Cardiac muscle cell (in vitro differentiated cells and primary cell): ENCODE results near the gene DHX58. TPM values are rescaled to one million over a fixed set of nuclear protein-coding genes. Genes with fewer than 3 reads are reported as not detected.

Experiments
- DNase-seq, 2 donors: peaks; one replicate each; pipeline versions ENCODE4 v3.0.0 to v3.0.0-alpha.2; 2010 to 2017; ENCODE audit warnings: low read depth in 1 of 2, low spot score in 1 of 2
- H3K27ac ChIP-seq: fragments of 200-600 bp; sonication (generic); 2 replicates; pipeline ENCODE4 v1.5.1; 2016
- H3K27me3 ChIP-seq: fragments of 200-600 bp; sonication (generic); 2 replicates; pipeline ENCODE4 v1.6.0; 2016; ENCODE audit warnings: control low read depth
- H3K36me3 ChIP-seq: fragments of 200-600 bp; sonication (generic); 2 replicates; pipeline ENCODE4 v1.5.1; 2016; ENCODE audit warnings: control low read depth
- H3K4me1 ChIP-seq: fragments of 200-600 bp; sonication (generic); 2 replicates; pipeline ENCODE4 v1.8.1; 2017; ENCODE audit warnings: low read depth, mild to moderate bottlenecking, mixed run types
- H3K4me3 ChIP-seq: fragments of 200-600 bp; sonication (generic); 2 replicates; pipeline ENCODE4 v1.5.1; 2016; ENCODE audit warnings: mild to moderate bottlenecking
- H3K9me3 ChIP-seq: fragments of 200-600 bp; sonication (generic); 2 replicates; pipeline ENCODE4 v1.5.1; 2017; ENCODE audit warnings: low read depth, mild to moderate bottlenecking, control low read depth
- polyA plus RNA-seq: library from polyadenylated mRNA; unstranded; fragments of >200 nt; fragmentation: Nextera tagmentation; extraction: Ambion mirVana; gene quantifications from 2 replicates; pipeline ENCODE4 v1.2.1, GENCODE V29; 2016
- total RNA-seq: library from RNA; depleted of rRNA; stranded (reverse); fragments of >200 nt; gene quantifications from 2 replicates; pipeline ENCODE4 v1.2.3, GENCODE V29; 2016
- TF ChIP-seq, protein P1 (sequence below): IDR thresholded peaks from 2 replicates; pipeline ENCODE4 v1.5.1; 2012; ENCODE audit warnings: low read depth, mild to moderate bottlenecking, low read length

DHX58 gene
- total and polyA plus RNA-seq, 2 experiments from 2014 or later, result 0.42 TPM; not detected in 1

GRCh38 chr17:42060231-42060630 is 52.3 kb downstream of the DHX58 start:
- TF ChIP-seq, protein P1, sequence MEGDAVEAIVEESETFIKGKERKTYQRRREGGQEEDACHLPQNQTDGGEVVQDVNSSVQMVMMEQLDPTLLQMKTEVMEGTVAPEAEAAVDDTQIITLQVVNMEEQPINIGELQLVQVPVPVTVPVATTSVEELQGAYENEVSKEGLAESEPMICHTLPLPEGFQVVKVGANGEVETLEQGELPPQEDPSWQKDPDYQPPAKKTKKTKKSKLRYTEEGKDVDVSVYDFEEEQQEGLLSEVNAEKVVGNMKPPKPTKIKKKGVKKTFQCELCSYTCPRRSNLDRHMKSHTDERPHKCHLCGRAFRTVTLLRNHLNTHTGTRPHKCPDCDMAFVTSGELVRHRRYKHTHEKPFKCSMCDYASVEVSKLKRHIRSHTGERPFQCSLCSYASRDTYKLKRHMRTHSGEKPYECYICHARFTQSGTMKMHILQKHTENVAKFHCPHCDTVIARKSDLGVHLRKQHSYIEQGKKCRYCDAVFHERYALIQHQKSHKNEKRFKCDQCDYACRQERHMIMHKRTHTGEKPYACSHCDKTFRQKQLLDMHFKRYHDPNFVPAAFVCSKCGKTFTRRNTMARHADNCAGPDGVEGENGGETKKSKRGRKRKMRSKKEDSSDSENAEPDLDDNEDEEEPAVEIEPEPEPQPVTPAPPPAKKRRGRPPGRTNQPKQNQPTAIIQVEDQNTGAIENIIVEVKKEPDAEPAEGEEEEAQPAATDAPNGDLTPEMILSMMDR, result no peak
- Histone ChIP-seq H3K4me1 (peaks cover 4% of the 10 kb centered on the region), H3K4me3 (no peak overlapping the region), H3K36me3 (no peaks in the 10 kb centered on the region), H3K27ac (no peak overlapping the region), H3K27me3 (no peaks in the 10 kb centered on the region), H3K9me3 (no peaks in the 10 kb centered on the region)
- no peak for DNase-seq

- TF ChIP-seq, protein P1, result no peak
- no peak for DNase-seq
- Histone ChIP-seq H3K4me3 (no peak overlapping the region), H3K27ac (no peak overlapping the region), H3K4me1 (peaks cover 4% of the 10 kb centered on the region), H3K9me3 (no peaks in the 10 kb centered on the region), H3K36me3 (no peaks in the 10 kb centered on the region), H3K27me3 (no peaks in the 10 kb centered on the region)
Observed at GRCh38 chr17:42059815-42060214, 52.7 kb downstream of the DHX58 start.

DNA sequence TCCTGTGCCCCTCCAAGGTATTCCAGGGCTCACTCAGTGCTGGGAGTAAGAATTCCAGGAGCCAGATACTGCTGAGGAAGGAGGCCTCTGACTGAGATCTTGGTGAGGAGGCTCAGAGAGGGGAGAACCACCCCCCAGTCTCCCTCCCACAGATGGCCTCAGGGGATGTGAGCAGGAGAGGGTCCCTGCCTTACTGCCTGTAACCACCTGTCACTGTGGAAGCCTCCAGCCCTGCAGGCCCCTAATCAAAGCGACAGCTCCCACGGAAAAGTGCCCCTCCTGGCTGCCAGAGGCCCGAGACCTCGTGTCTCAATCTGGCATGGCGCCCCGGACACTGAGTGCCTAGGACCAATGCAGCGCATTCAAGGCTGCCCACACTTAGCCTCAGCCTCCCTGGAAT is 54.5 kb downstream of the DHX58 start:
- Histone ChIP-seq H3K36me3 (no peaks in the 10 kb centered on the region), H3K27ac (no peak overlapping the region), H3K27me3 (no peaks in the 10 kb centered on the region), H3K4me1 (peaks cover 7% of the 10 kb centered on the region), H3K4me3 (no peak overlapping the region), H3K9me3 (no peaks in the 10 kb centered on the region)
- TF ChIP-seq, protein P1, result no peak
- DNase-seq, result no peak

- no peaks in the 10 kb centered on the region for H3K27me3 ChIP-seq
- no peak for DNase-seq
- TF ChIP-seq, protein P1, result no peak
- H3K4me1 ChIP-seq, result peaks cover 7% of the 10 kb centered on the region
- H3K27ac ChIP-seq, result no peak overlapping the region
- no peak overlapping the region for H3K4me3 ChIP-seq
- no peaks in the 10 kb centered on the region for H3K36me3 ChIP-seq
- H3K9me3 ChIP-seq, result no peaks in the 10 kb centered on the region
Observed at GRCh38 chr17:42056635-42057034, 55.9 kb downstream of the DHX58 start.

- Histone ChIP-seq H3K9me3 (no peaks in the 10 kb centered on the region), H3K4me3 (no peak overlapping the region), H3K36me3 (no peaks in the 10 kb centered on the region), H3K27ac (no peak overlapping the region), H3K27me3 (no peaks in the 10 kb centered on the region), H3K4me1 (peaks cover 7% of the 10 kb centered on the region)
- no peak for DNase-seq
- TF ChIP-seq, protein P1, result no peak
Observed at GRCh38 chr17:42055496-42055895, 57.0 kb downstream of the DHX58 start.

GRCh38 chr17:42055027-42055426 is 57.5 kb downstream of the DHX58 start:
- no peak for DNase-seq
- peaks cover 7% of the 10 kb centered on the region for H3K4me1 ChIP-seq
- H3K9me3 ChIP-seq, result no peaks in the 10 kb centered on the region
- H3K4me3 ChIP-seq, result no peak overlapping the region
- TF ChIP-seq, protein P1, result no peak
- no peaks in the 10 kb centered on the region for H3K36me3 ChIP-seq
- no peaks in the 10 kb centered on the region for H3K27me3 ChIP-seq
- no peak overlapping the region for H3K27ac ChIP-seq
